D721Med (cell line): ENCODE measurements around the gene SNX8.
"Not testable (repeated sequence)": the region's sequence is repeated elsewhere in the genome, so short reads cannot be mapped to it uniquely, and the experiment has no call there.

Experiments used
- DNase-seq: peaks from one replicate; pipeline ENCODE4 v3.0.0; 2011; ENCODE audit warnings: low spot score; ENCODE audit not compliant: insufficient read length
- FAIRE-seq: peaks from 2 replicates; lab custom pipeline; 2011; peaks lifted over from hg19 to GRCh38; lab: Jason Lieb, UNC
- TF ChIP-seq, protein P1 (sequence below): IDR thresholded peaks from 2 replicates; pipeline ENCODE4 v1.5.1; 2012; ENCODE audit warnings: mild to moderate bottlenecking, control low read depth; ENCODE audit not compliant: insufficient read depth; ENCODE audit errors: missing control alignments

Gene SNX8

GRCh38 chr7:2269991-2270460 lies 44.2 kb downstream of the SNX8 start:
- FAIRE-seq (no peak), DNase-seq (no peak)
- TF ChIP-seq, protein P1, sequence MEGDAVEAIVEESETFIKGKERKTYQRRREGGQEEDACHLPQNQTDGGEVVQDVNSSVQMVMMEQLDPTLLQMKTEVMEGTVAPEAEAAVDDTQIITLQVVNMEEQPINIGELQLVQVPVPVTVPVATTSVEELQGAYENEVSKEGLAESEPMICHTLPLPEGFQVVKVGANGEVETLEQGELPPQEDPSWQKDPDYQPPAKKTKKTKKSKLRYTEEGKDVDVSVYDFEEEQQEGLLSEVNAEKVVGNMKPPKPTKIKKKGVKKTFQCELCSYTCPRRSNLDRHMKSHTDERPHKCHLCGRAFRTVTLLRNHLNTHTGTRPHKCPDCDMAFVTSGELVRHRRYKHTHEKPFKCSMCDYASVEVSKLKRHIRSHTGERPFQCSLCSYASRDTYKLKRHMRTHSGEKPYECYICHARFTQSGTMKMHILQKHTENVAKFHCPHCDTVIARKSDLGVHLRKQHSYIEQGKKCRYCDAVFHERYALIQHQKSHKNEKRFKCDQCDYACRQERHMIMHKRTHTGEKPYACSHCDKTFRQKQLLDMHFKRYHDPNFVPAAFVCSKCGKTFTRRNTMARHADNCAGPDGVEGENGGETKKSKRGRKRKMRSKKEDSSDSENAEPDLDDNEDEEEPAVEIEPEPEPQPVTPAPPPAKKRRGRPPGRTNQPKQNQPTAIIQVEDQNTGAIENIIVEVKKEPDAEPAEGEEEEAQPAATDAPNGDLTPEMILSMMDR = no peak

GRCh38 chr7:2269089-2269990 lies 44.9 kb downstream of the SNX8 start:
- not testable (repeated sequence) for FAIRE-seq, DNase-seq

DNA sequence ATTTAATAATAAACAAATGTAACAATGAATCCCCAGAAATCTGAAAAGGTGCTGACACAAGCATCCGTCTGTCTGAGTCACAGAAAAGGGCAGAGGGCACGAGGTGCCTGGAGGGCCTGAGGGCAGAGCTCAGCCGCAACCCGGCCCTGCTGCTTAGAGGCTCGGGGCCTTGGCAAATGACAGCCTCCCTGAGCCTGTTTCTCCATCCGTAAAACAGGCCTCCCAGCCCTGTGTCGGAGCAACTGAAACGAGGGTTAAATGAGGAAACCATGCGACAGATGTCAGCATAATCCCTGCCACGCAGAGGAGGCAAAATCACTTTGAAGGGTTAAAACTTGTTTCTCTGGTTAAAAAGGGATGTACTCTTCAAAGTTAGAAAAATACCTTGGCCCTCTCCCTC lies 47.3 kb downstream of the SNX8 start:
- TF ChIP-seq, protein P1 = no peak
- peak; percentile 66 for DNase-seq
- FAIRE-seq = no peak

DNA sequence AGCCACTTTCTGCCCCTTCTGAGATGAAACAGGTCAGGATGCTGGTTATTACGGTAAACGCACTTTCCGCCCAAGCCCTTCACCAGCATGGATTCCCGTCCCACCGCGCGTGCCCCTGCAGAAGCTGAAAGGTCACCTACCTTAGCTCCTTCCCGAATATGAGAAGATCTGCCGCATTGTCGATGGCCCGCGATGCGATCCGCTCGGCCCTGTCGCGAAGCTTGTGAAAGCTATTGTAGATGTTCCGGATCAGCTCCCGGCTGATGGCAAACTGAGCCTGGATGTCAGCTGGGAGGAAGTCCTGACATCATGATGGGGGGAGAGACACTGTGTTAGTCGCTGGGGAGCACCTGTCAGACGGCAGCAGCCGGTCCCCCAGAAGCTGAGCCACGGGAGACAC lies 50.1 kb downstream of the SNX8 start:
- DNase-seq (no peak), FAIRE-seq (no peak)
- TF ChIP-seq, protein P1 = no peak

- DNase-seq (no peak), FAIRE-seq (no peak)
- TF ChIP-seq, protein P1 = no peak
Measured at GRCh38 chr7:2263176-2263575, 51.1 kb downstream of the SNX8 start.

GRCh38 chr7:2261611-2262010 lies 52.6 kb downstream of the SNX8 start:
- FAIRE-seq = no peak
- TF ChIP-seq, protein P1 = no peak
- DNase-seq = no peak

GRCh38 chr7:2260820-2261219 lies 53.4 kb downstream of the SNX8 start:
- FAIRE-seq (no peak), DNase-seq (no peak)
- TF ChIP-seq, protein P1 = no peak
